Measurements from ENCODE around the gene THAP5.
"Not testable (repeated sequence)": the region's sequence is repeated elsewhere in the genome, so short reads cannot be mapped to it uniquely, and the experiment has no call there.

THAP5 gene

DNA sequence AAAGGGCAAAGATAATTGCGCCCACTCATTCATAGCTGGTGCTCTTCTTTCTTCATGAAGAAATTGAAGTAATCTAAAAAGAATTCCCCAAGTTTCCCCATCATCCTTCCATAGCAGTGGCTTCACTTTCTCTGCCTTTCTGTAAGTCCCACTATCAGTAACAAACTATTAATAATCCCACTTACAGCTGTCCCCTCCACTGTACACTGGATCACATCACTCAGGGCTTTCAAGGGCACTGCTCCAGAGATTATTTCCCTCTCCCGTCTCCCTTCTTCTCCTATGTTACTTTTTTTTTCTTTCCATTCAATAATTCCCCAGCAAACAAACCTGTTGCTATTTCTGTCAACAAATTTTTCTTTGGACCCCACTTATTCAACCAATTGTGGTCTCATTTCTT, 16.3 kb upstream of the THAP5 start:
- no peak for DNase-seq (ENCODE audit: extremely low read depth in 1 of 2, low read depth in 1 of 2)

DNA sequence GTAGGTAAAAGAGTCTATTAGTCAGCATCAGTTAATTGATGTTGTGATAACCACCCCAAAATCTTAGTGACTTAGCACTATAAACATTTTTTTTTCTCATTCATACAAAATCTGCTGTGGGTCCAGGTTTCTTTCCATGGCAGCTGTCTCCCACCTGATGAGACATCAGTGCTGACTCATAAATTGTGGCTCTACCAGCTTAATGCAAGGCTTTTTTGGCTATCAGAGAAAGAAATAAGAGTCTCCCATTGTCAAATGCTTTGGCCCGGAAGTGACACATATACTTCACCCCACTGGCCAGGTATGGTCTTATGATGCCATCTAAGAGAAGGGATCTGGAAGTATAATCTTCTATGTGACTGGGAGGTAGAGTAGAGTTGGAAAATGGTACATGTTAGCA, 14.7 kb upstream of the THAP5 start:
- no peak for DNase-seq (ENCODE audit: extremely low read depth in 1 of 2, low read depth in 1 of 2)

DNA sequence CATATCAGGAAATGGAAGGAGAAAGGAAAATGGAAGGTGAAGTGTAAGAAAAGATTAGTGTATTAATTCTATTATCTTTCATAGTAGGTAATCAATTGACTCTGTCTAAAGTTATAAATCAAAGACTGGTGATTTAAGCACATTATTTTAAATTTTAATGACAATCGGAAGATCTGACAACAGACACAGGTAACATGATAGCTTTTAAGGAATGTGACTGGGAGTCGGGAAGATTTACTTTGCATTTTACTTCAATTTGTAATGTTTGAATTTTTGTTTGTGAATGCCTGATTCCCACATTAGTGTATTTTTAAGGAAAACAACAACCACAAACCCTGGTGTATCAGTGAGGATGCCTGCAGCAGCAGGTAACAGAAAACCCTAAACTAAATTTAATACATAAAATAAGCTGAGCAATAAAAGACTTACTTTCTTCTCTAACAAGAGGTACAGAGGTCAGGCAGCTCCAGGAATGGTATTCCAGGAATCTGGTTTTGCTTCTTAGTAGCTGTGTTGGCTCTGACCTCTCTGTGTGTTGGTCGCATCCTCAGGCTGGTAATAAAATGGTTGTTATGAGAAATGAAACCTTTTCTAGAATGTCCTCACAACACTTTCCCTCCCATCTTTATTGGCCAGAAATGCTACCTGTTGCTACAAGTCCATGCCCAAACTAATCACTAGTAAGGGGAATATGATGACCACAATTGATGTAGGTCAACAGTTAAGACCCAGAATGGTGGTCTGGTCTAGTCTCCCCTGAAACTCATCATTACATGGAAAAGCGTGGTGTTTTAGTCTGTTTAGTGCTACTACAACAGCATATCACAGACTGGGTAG, 12.4 kb upstream of the THAP5 start:
- DNase-seq (ENCODE audit: extremely low read depth in 1 of 2, low read depth in 1 of 2), result no peak

DNA sequence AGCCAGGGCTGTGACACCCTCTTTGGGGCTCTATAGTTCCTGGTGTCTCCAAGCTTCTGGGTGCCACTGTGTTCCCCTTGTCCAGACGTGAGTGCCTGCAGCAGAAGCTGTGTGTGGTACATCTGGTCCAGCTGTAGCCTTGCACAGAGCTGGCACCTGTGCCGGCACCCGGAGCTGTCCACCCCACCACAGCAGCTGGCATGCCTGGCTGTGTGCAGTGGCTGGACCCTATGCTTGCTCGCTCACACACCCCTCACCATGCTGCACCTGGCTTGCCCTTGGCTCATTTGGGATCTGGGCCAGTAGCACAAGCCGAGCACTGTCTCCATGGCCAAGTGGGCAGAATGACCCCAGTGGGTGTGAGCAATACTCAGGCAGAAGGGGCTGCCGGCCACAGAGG, 10.8 kb upstream of the THAP5 start:
- DNase-seq (ENCODE audit: extremely low read depth in 1 of 2, low read depth in 1 of 2), result no peak

DNA sequence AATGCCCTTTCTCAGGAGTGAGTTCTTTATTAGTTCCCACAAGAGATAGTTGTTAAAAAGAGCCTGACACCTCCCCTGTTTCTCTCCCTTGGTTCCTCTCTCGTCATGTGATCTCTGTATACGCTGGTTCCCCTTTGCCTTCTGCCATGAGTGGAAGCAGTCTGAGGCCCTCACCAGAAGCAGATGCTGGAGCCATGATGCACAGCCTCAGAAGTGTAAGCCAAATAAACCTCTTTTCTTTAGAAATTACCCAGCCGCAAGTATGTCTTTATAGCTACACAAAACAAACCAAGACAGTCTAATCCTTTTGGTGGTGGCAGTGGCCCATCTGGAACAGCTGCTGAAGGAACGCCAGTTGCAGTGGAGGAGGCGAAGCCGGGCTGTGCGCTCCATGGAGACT, 9.4 kb upstream of the THAP5 start:
- DNase-seq (ENCODE audit: extremely low read depth in 1 of 2, low read depth in 1 of 2), result no peak

DNA sequence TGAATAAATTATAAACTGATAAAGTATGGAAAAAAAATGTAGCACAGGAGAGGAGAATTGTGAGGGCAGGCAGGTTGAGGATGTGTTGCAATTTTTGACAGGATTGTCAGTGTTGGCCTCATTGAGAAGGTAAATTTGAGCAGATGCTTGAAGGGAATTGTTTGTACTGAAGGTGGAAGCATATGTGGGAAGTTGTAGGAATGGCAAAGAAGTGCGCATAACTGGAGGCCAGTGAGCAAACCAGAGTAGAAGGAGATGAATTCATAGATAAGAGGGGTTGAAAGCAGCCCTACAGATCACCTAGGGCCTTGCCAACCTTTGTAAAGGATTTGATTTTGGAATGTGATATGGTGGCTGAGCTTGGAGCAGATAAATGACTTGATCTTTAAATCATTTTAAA, 6.6 kb upstream of the THAP5 start:
- no peak for DNase-seq (ENCODE audit: extremely low read depth in 1 of 2, low read depth in 1 of 2)

DNA sequence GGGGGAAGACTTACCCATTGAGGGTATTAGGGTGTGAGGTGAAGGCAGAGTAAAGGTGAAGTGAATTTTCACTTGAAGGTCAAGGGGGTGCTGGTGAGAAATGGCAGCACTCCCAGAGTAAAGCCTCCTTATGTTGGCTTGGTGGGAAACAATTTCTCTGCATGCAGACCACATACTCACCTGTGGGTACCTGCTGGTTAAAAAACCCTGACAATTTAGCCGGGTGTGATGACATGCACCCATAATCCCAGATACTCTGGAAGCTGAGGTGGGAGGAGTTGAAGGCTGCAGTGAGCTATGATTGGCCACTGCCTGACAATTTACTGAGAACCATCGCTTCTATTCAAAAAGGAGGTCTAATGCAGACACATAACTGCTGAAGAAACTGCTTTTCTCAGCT, 5.7 kb upstream of the THAP5 start:
- DNase-seq (ENCODE audit: extremely low read depth in 1 of 2, low read depth in 1 of 2), result no peak

DNA sequence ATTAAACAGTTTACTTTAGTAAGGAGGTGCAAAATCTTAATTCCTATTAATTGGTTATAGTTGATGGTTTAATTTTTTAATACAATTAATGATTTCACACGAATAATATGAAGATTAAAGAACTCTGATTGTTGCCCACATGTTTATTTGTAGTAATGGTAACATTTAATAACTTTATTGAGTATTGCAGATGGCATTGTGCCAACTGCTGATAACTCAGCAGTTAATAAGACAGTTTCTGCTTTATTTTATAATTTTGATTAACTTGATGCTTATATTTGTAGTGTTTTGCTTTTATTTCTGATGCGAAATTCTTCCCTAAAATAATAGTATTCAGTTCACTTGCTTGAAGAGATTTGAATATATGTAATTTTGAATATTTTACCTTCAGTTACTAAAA, 3.0 kb upstream of the THAP5 start:
- no peak for DNase-seq (ENCODE audit: extremely low read depth in 1 of 2, low read depth in 1 of 2)

DNA sequence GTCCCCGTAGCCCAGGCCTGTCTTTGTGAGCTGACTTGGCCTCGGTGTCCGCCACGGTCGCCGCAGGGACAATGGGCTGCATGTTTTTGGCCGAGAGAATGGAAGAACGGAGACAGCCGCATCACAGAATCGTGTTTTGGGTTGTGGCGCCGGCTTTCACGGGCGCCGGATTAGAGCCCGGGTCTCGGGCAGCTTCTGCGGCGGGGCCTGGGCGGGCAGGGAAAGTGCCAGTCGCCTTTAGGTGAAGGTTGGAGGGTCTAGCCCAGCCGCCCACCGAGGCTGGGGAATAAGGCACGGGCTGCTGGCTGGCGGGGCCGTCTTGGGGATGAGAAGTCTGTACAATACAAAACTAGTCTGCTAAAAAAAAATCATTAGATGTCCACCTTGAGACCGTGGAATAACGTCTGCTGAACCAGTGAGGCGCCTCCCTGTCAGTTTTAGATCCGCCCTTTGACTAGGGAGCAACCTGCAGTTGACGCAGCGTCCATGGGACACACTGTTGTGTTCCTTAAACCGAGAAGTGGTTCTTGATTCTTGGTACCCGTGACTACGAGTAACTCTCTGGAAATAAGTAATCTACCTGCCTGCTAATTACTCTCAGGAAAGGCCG, 745 bp upstream of the THAP5 start:
- DNase-seq (ENCODE audit: extremely low read depth in 1 of 2, low read depth in 1 of 2), result peak; percentile 8 to 24

DNA sequence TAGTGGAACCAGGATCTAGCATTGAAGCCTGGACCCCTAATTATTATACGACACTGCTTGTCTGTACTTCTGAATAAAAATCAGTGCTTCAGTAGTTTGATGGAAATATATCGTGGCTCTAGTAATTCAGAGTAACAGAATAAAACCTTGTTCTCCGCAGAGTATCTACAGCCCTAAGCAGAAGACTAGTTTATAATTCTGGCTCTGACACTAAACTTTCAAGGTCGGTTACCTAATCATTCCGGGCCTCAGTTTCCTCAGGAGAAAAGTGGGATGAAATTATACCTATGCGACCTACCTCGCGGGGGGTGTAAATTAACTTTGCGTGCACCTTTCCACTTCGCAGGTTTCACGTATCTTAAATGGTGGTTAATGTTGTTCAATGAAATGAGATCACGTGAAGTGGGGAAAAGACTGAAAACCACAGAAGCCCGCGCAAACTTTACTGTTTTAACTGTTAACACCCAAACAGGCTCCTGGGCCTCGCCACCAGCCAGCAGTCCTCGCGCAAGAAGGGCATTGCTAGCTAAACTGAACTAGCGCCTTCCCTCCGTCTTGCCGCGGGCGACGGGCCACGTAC, 615 bp downstream of the THAP5 start:
- DNase-seq (ENCODE audit: extremely low read depth in 1 of 2, low read depth in 1 of 2), result no peak

DNA sequence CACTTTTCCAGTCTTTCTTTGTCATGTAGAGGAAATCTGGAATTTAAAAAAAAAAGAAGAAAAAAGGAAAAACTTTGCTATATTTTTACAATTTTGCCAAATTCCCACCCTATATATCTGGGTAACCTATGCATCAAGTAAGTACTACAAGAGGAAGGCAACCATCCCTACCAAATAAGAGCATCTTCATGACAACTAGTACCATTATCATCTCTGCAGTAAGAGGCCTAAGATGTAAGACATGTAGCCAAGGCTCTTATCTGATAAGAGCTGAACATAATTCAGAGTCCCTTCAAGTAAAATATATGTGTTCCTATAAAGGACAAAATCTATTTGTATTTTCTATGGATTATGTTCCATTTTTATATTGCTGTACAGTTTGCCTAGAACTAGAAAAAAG, 3.5 kb downstream of the THAP5 start:
- no peak for DNase-seq (ENCODE audit: extremely low read depth in 1 of 2, low read depth in 1 of 2)

DNA sequence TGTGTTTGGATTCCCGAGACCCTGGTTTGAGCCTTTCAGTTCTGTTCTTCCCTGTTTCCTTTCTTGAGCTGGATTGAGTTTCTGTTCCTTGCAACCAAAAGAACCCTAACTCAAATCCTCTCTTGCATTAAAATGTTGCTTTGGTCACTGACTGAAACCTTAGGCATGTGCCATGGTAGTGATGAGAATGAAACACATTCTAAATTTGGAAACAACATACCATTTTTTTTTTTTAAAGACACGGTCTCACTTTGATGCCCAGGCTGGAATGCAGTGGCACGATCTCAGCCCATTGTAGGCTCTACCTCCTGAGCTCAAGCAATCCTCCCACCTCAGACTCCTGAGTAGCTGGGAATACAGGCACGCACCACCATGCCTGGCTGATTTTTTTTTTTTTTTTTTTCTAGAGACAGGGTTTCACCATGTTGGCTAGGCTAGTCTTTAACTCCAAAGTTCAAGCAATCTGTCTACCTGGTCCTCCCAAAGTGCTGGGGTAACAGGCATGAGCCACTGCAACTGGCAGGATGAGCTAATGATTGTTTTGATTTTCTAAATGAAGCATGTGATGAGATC, 8.4 kb downstream of the THAP5 start:
- DNase-seq (ENCODE audit: extremely low read depth in 1 of 2, low read depth in 1 of 2), result no peak

DNA sequence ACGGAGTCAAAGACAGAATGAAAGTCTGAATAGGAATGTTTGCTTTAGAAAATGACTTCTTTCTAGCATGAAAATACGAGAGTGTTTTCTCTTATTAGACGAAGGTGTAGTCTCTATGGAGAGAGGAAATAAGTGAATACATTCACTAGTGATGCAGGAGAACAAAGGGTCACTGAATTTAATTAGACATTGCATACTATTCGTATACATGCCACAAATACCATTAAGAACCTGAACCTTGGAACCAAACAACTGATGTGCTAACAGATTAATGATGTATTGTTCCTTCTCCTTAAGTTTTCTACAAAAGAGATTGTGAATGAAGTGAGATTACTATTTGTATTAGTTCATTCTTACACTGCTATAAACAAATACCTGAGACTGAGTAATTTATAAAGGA, 10.3 kb downstream of the THAP5 start:
- no peak for DNase-seq (ENCODE audit: extremely low read depth in 1 of 2, low read depth in 1 of 2)

DNA sequence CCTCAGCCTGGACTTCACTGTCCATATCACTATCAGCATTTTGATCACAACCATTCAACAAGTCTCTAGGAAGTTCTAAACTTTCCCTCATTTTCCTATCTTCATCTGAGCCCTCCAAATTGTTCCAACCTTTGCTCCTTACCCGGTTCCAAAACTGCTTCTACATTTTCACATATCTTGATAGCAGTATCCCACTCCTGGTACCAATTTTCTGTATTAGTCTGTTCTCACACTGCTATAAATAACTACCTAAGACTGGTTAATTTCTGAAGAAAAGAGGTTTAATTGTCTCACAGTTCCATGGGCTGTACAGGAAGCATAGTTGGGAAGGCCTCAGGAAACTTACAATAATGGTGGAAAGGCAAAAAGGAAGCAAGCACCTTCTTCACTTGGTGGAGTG, 11.9 kb downstream of the THAP5 start:
- no peak for DNase-seq (ENCODE audit: extremely low read depth in 1 of 2, low read depth in 1 of 2)

DNA sequence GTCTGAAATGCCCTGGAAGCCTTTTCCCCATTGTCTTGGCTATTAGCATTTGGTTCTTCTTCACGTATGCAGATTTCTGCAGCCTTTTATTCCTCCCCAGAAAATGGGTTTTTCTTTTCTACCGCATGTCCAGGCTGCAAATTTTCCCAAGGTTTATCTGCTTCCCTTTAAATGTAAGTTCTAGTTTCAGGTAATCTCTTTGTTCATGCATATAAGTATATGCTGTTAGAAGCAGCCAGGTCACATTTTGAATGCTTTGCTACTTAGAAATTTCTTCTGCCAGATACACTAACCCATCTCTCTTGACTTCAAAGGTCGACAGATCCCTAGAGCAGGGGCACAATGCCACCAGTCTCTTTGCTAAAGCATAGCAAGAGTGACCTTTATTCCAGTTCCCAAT, 12.3 kb downstream of the THAP5 start:
- DNase-seq (ENCODE audit: extremely low read depth in 1 of 2, low read depth in 1 of 2), result no peak

DNA sequence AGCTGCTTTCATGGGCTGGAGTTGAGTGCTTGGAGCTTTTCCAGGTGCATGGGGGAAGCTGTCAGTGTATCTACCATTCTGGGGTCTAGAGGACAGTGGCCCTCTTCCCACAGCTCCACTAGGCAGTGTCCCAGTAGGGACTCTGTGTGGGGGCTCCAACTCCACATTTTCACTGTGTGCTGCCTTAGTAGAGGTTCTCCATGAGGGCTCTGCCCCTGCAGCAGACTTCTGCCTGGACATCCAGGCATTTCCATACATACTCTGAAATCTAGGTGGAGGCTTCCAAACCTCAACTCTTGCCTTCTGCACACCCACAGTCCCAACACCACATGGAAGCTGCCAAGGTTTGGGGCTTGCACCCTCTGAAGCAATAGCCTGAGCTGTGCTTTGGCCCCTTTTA, 12.8 kb downstream of the THAP5 start:
- not testable (repeated sequence) for DNase-seq (ENCODE audit: extremely low read depth in 1 of 2, low read depth in 1 of 2)

DNA sequence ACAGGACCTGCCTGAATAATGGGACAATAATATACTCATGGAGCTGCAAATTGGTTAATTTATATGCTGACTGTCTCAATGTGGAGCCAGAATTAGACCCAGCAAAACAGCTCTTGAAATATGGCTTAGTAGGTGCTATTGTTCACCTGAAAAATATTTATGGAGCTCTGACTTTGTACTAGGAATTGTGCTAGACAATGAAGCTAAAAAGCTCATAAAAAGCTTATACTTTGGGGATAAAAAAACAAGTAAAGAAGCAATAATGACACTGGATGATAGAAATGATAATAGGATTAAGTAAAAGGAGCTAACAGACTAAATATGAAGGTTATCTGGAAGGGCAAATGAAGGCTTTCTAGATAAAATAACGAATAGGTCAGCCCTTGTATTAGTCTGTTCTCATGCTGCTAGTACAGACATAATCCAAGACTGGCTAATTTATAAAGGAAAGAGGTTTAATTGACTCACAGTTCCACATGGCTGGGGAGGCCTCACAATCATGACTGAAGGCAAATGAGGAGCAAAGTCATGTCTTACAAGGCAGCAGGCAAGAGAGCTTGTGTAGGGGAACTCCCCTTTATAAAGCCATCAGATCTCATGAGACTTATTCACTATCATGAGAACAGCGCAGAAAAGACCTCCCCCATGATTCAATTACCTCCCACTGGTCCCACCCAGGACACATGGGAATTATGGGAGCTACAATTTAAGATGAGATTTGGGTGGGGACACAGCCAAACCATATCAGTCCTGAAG, 21.2 kb downstream of the THAP5 start:
- not testable (repeated sequence) for DNase-seq (ENCODE audit: extremely low read depth in 1 of 2, low read depth in 1 of 2)

DNA sequence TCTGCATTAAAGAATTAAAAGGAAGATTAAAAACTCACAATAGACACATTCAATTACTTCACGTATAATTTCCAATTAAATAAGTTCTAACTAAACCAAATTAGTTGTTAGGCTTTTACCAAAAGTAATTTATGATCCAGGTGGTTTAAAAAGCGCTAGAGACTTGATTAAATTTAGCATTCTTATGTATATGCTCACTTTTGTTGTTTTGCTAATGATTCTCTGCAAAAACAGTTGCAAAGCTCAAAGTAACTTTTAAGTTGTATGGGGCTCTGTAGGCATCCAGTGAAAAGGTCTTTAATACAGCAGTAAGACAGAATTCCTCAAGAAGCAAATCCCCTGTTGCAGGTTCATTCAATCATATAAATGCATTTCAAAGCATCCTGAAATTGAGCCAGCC, 28.0 kb downstream of the THAP5 start:
- DNase-seq (ENCODE audit: extremely low read depth in 1 of 2, low read depth in 1 of 2), result no peak

DNA sequence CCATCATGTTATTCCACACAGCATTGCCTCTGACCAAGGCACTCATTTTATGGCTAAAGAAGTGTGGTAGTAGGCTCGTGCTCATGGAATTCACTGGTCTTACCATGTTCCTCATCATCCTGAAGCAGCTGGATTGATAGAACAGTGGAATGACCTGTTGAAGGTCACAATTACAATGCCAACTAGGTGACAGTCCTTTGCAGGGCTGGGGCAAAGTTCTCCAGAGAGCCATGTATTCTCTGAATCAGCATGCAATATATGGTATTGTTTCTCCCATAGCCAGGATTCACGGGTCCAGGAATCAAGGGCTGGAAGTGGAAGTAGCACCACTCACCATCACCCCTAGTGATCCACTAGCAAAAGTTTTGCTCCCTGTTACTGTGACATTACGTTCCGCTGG, 30.8 kb downstream of the THAP5 start:
- not testable (repeated sequence) for DNase-seq (ENCODE audit: extremely low read depth in 1 of 2, low read depth in 1 of 2)

DNA sequence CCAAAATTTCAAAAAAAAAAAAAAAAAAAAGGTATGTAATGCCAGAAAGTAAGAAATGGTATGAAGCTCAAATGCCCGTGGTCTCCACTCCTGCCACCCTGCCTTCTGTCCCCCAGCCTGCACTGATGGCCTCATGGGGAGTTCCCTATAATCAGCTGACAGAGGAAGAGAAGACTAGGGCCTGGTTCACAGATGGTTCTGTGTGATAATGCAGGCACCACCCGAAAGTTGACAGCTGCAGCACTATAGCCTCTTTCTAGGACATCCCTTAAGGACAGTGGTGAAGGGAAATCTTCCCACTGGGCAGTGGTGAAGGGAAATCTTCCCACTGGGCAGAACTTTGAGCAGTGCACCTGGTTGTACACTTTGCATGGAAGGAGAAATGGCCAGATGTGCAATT, 31.3 kb downstream of the THAP5 start:
- not testable (repeated sequence) for DNase-seq (ENCODE audit: extremely low read depth in 1 of 2, low read depth in 1 of 2)

DNA sequence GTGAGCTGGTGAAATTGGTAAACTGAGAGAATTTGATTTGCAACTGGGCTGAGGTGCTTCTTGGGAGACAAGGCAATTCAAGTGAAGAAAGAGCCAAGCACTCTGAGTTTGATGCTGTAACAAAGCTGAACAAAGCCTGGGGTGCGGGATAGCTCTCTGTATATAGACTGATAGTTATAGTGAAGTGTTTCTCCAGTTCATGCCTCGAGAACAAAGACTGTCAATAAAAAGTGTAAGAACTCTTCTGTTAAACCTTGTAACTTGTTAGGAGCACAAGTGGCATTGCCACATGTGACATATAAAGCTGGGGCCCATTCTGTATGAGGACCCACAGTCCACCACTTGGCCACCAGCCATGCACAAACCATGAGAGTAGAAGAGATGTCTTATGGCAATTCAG, 32.3 kb downstream of the THAP5 start:
- DNase-seq (ENCODE audit: extremely low read depth in 1 of 2, low read depth in 1 of 2), result no peak
